HEK293 (cell line): ENCODE results near the gene ST7.

Experiments used
- BCL11A ChIP-seq: fragments of 450-650 bp; formaldehyde crosslinking; IDR thresholded peaks from 2 replicates; pipeline ENCODE4 v1.5.1; 2016; ENCODE audit warnings: low read depth, missing biosample characterization, missing genetic modification characterization
- EGR2 ChIP-seq: fragments of 450-650 bp; formaldehyde crosslinking; IDR thresholded peaks from 2 replicates; pipeline ENCODE4 v1.5.1; 2016; ENCODE audit warnings: low read depth, missing biosample characterization, missing genetic modification characterization
- GLI2 ChIP-seq: fragments of 450-650 bp; formaldehyde crosslinking; IDR thresholded peaks from 2 replicates; pipeline ENCODE4; 2017; ENCODE audit warnings: missing biosample characterization, missing genetic modification characterization, low read depth, borderline replicate concordance
- HIC1 ChIP-seq: fragments of 450-650 bp; formaldehyde crosslinking; IDR thresholded peaks from 2 replicates; pipeline ENCODE4 v1.5.1; 2016; ENCODE audit warnings: missing biosample characterization, missing genetic modification characterization
- HOXD13 ChIP-seq: sonication (generic); formaldehyde crosslinking; IDR thresholded peaks from 2 replicates; pipeline ENCODE4 v1.8.0; 2022; ENCODE audit warnings: missing genetic modification reagents, borderline replicate concordance
- KLF16 ChIP-seq: fragments of 450-650 bp; formaldehyde crosslinking; IDR thresholded peaks from 2 replicates; pipeline ENCODE4 v1.5.1; 2017; ENCODE audit warnings: missing biosample characterization, missing genetic modification characterization
- KLF9 ChIP-seq: fragments of 450-650 bp; formaldehyde crosslinking; IDR thresholded peaks from 2 replicates; pipeline ENCODE4 v1.5.1; 2016; ENCODE audit warnings: missing biosample characterization, missing genetic modification characterization, low read depth
- REPIN1 ChIP-seq: fragments of 450-650 bp; formaldehyde crosslinking; IDR thresholded peaks from 2 replicates; pipeline ENCODE4 v1.5.1; 2017; ENCODE audit warnings: missing biosample characterization, missing genetic modification characterization, low read depth
- SP3 ChIP-seq: fragments of 450-650 bp; formaldehyde crosslinking; IDR thresholded peaks from 2 replicates; pipeline ENCODE4 v1.5.1; 2016; ENCODE audit warnings: missing biosample characterization, missing genetic modification characterization
- ZBTB6 ChIP-seq: fragments of 450-650 bp; formaldehyde crosslinking; IDR thresholded peaks from 2 replicates; pipeline ENCODE4 v1.5.1; 2017; ENCODE audit warnings: missing biosample characterization, missing genetic modification characterization
- ZBTB7A ChIP-seq: fragments of 450-650 bp; formaldehyde crosslinking; IDR thresholded peaks from 2 replicates; pipeline ENCODE4 v1.5.1; 2016; ENCODE audit warnings: low read depth, missing biosample characterization, missing genetic modification characterization
- ZFHX2 ChIP-seq: fragments of 450-650 bp; formaldehyde crosslinking; conservative IDR thresholded peaks from 2 replicates; pipeline ENCODE4 v1.5.1; 2016; ENCODE audit warnings: missing biosample characterization, missing genetic modification characterization
- ZIC2 ChIP-seq: fragments of 450-650 bp; formaldehyde crosslinking; IDR thresholded peaks from 2 replicates; pipeline ENCODE4 v1.5.1; 2016; ENCODE audit warnings: missing biosample characterization, missing genetic modification characterization
- ZNF184 ChIP-seq: fragments of 450-650 bp; IDR thresholded peaks from 2 replicates; pipeline ENCODE4 v1.5.1; 2018; ENCODE audit warnings: missing biosample characterization, mild to moderate bottlenecking, missing genetic modification characterization
- ZNF202 ChIP-seq: fragments of 450-650 bp; formaldehyde crosslinking; IDR thresholded peaks from 2 replicates; pipeline ENCODE4 v1.5.1; 2016; ENCODE audit warnings: missing biosample characterization, missing genetic modification characterization, borderline replicate concordance
- ZNF266 ChIP-seq: fragments of 450-650 bp; formaldehyde crosslinking; IDR thresholded peaks from 2 replicates; pipeline ENCODE4 v1.5.1; 2016; ENCODE audit warnings: missing biosample characterization, missing genetic modification characterization, low read depth
- ZNF366 ChIP-seq: fragments of 450-650 bp; formaldehyde crosslinking; conservative IDR thresholded peaks from 2 replicates; pipeline ENCODE4 v1.5.1; 2016; ENCODE audit warnings: missing biosample characterization, missing genetic modification characterization
- ZNF394 ChIP-seq: fragments of 450-650 bp; formaldehyde crosslinking; IDR thresholded peaks from 2 replicates; pipeline ENCODE4 v1.5.1; 2016; ENCODE audit warnings: missing biosample characterization, missing genetic modification characterization, mild to moderate bottlenecking, moderate library complexity, borderline replicate concordance
- ZNF416 ChIP-seq: fragments of 450-650 bp; formaldehyde crosslinking; IDR thresholded peaks from 2 replicates; pipeline ENCODE4 v1.5.1; 2016; ENCODE audit warnings: missing biosample characterization, missing genetic modification characterization
- ZNF426 ChIP-seq: fragments of 450-650 bp; formaldehyde crosslinking; IDR thresholded peaks from 2 replicates; pipeline ENCODE4 v1.5.1; 2017; ENCODE audit warnings: missing biosample characterization, missing genetic modification characterization, mild to moderate bottlenecking, inconsistent platforms, moderate library complexity
- ZNF529 ChIP-seq: fragments of 450-650 bp; formaldehyde crosslinking; IDR thresholded peaks from 2 replicates; pipeline ENCODE4 v1.5.1; 2017; ENCODE audit warnings: missing genetic modification characterization, missing biosample characterization; ENCODE audit not compliant: insufficient replicate concordance
- ZNF621 ChIP-seq: fragments of 450-650 bp; formaldehyde crosslinking; IDR thresholded peaks from 2 replicates; pipeline ENCODE4 v1.5.1; 2017; ENCODE audit warnings: missing biosample characterization, missing genetic modification characterization
- ZNF624 ChIP-seq: fragments of 450-650 bp; formaldehyde crosslinking; IDR thresholded peaks from 2 replicates; pipeline ENCODE4 v1.5.1; 2017; ENCODE audit warnings: missing biosample characterization, missing genetic modification characterization
- ZNF639 ChIP-seq: fragments of 450-650 bp; formaldehyde crosslinking; IDR thresholded peaks from 2 replicates; pipeline ENCODE4 v1.5.1; 2016; ENCODE audit warnings: missing biosample characterization, missing genetic modification characterization
- ZNF660 ChIP-seq: fragments of 450-650 bp; IDR thresholded peaks from 2 replicates; pipeline ENCODE4 v1.5.1; 2018; ENCODE audit warnings: missing biosample characterization, mild to moderate bottlenecking, missing genetic modification characterization
- ZNF777 ChIP-seq: fragments of 450-650 bp; formaldehyde crosslinking; IDR thresholded peaks from 2 replicates; pipeline ENCODE4 v1.5.1; 2017; ENCODE audit warnings: missing biosample characterization, missing genetic modification characterization, borderline replicate concordance
- ZNF843 ChIP-seq: fragments of 450-650 bp; formaldehyde crosslinking; IDR thresholded peaks from 2 replicates; pipeline ENCODE4 v1.5.1; 2016; ENCODE audit warnings: missing biosample characterization, missing genetic modification characterization
- TF ChIP-seq, protein P1 (sequence below): fragments of 450-650 bp; formaldehyde crosslinking; IDR thresholded peaks from 2 replicates; pipeline ENCODE4 v1.5.1; 2016; ENCODE audit warnings: missing biosample characterization, missing genetic modification characterization
- TF ChIP-seq, protein P2 (sequence below): fragments of 450-650 bp; formaldehyde crosslinking; IDR thresholded peaks from 2 replicates; pipeline ENCODE4 v1.5.1; 2016; ENCODE audit warnings: missing biosample characterization, missing genetic modification characterization
- TF ChIP-seq, protein P3 (sequence below): IDR thresholded peaks from 2 replicates; pipeline ENCODE4 v1.6.1; 2011; ENCODE audit warnings: mild to moderate bottlenecking, low read depth, low read length, borderline replicate concordance
- TF ChIP-seq, protein P4 (sequence below): fragments of 450-650 bp; formaldehyde crosslinking; IDR thresholded peaks from 2 replicates; pipeline ENCODE4 v1.5.1; 2017; ENCODE audit warnings: missing biosample characterization, missing genetic modification characterization

ST7 gene

DNA sequence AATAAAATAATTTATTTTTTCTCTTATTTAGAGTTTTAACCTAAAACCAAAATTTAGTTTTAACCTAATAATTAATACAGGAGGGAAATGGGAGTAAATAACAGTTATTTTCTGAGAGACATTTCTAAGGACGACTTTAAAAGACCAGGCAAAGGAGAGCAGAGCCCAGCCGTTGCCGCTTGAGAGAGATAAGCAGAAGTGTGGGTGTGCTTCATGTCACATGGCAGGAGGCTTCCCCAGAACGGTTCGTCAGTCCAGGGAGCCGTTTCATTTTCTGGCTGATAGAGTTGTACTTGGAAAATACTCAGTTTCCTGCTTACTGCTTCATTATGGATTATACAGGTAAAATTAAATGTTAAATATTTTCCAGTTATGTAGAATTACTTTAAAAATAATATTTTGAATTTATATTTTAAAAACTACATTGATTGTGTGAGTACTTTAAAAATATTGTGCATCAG, 61.4 kb downstream of the ST7 start (continued):
- TF ChIP-seq KLF16: no peak
- no peak for TF ChIP-seq ZNF416
- TF ChIP-seq, protein P1, sequence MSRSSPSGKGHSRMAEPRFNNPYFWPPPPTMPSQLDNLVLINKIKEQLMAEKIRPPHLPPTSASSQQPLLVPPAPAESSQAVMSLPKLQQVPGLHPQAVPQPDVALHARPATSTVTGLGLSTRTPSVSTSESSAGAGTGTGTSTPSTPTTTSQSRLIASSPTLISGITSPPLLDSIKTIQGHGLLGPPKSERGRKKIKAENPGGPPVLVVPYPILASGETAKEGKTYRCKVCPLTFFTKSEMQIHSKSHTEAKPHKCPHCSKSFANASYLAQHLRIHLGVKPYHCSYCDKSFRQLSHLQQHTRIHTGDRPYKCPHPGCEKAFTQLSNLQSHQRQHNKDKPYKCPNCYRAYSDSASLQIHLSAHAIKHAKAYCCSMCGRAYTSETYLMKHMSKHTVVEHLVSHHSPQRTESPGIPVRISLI (tag by site-specific recombination): no peak
- TF ChIP-seq ZNF639 (tag by site-specific recombination): no peak
- TF ChIP-seq ZNF394 (tag by site-specific recombination): no peak
- no peak for TF ChIP-seq ZBTB6
- TF ChIP-seq ZNF184 (tag by site-specific recombination): no peak
- TF ChIP-seq, protein P2, sequence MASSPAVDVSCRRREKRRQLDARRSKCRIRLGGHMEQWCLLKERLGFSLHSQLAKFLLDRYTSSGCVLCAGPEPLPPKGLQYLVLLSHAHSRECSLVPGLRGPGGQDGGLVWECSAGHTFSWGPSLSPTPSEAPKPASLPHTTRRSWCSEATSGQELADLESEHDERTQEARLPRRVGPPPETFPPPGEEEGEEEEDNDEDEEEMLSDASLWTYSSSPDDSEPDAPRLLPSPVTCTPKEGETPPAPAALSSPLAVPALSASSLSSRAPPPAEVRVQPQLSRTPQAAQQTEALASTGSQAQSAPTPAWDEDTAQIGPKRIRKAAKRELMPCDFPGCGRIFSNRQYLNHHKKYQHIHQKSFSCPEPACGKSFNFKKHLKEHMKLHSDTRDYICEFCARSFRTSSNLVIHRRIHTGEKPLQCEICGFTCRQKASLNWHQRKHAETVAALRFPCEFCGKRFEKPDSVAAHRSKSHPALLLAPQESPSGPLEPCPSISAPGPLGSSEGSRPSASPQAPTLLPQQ: no peak
- peak; percentile 51 for TF ChIP-seq ZFHX2 (tag by site-specific recombination)
- no peak for TF ChIP-seq ZNF529
- TF ChIP-seq EGR2 (tag by site-specific recombination): peak; percentile 42; the same call in 1 of the 2 replicates
- TF ChIP-seq, protein P3, sequence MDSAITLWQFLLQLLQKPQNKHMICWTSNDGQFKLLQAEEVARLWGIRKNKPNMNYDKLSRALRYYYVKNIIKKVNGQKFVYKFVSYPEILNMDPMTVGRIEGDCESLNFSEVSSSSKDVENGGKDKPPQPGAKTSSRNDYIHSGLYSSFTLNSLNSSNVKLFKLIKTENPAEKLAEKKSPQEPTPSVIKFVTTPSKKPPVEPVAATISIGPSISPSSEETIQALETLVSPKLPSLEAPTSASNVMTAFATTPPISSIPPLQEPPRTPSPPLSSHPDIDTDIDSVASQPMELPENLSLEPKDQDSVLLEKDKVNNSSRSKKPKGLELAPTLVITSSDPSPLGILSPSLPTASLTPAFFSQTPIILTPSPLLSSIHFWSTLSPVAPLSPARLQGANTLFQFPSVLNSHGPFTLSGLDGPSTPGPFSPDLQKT: no peak
- TF ChIP-seq ZIC2 (tag by site-specific recombination): no peak
- no peak for TF ChIP-seq SP3 (tag by site-specific recombination)
- TF ChIP-seq ZNF366 (tag by site-specific recombination): peak; percentile 31; the same call in 1 of the 2 replicates
- no peak for TF ChIP-seq ZNF843 (tag by site-specific recombination)
- no peak for TF ChIP-seq ZNF266 (tag by site-specific recombination)
- no peak for TF ChIP-seq HIC1 (tag by site-specific recombination)
- TF ChIP-seq, protein P4, sequence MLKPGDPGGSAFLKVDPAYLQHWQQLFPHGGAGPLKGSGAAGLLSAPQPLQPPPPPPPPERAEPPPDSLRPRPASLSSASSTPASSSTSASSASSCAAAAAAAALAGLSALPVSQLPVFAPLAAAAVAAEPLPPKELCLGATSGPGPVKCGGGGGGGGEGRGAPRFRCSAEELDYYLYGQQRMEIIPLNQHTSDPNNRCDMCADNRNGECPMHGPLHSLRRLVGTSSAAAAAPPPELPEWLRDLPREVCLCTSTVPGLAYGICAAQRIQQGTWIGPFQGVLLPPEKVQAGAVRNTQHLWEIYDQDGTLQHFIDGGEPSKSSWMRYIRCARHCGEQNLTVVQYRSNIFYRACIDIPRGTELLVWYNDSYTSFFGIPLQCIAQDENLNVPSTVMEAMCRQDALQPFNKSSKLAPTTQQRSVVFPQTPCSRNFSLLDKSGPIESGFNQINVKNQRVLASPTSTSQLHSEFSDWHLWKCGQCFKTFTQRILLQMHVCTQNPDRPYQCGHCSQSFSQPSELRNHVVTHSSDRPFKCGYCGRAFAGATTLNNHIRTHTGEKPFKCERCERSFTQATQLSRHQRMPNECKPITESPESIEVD (tag by site-specific recombination): no peak
- TF ChIP-seq ZNF621 (tag by site-specific recombination): no peak
- no peak for TF ChIP-seq ZBTB7A (tag by site-specific recombination)
- TF ChIP-seq ZNF660 (tag by site-specific recombination): 0 out of 2 replicates have a peak, but pooled peaks have one; percentile 25
- TF ChIP-seq ZNF426 (tag by site-specific recombination): no peak
- TF ChIP-seq ZNF202: no peak
- peak; percentile 30; the same call in 1 of the 2 replicates for TF ChIP-seq KLF9 (tag by site-specific recombination)
- no peak for TF ChIP-seq ZNF777 (tag by site-specific recombination)
- no peak for TF ChIP-seq REPIN1 (tag by site-specific recombination)
- no peak for TF ChIP-seq HOXD13 (CRISPR knock-in tag)
- TF ChIP-seq GLI2 (tag by site-specific recombination): no peak
- no peak for TF ChIP-seq BCL11A
- no peak for TF ChIP-seq ZNF624
